Central memory CD4-positive, alpha-beta T cell (primary cell): Measurements from ENCODE around the gene TMEM217.

Experiments
- DNase-seq: peaks from one replicate; pipeline ENCODE4 v3.0.0; 2022

TMEM217 gene

GRCh38 chr6:37177935-37178517 lies 79.9 kb downstream of the TMEM217 start:
- no peak for DNase-seq

DNA sequence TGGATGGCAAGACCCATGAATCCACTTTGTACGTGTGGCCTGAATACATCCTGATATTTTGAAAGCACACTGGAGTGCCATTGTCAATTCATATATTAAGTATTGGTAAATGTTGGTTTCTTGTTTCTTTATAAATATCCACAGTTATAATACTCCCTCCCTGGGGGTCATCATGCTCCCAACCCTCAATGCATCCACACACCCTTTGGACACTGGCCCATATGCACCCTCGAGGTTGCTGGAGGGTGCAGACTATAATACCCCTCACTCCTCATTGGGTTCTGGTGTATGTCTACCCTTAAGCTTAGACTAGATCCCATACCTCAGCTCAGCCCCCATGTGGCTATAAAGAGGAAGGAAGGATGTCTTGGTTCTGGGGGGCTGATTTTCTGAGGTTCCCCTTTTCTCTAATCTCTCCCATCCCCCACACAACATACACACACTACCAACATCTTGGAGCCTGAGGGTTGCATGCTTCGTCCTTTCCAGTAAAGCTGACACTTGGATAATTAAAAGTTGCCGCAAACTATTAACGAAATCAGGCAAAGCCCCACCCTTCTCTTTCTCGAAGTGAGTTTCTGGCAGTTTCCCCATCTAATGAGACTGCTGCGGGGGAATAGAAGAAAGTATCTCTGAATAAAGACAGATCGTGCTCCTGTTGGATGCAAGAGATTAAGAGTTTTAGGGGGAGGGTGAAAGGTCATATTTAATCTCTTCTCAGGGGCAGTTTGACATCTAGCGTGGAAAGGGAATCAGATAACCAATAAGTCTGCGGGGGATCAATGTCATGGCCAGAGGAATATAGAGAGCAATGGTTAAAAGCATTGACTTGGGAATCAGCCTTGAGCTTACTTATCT lies 80.6 kb downstream of the TMEM217 start:
- DNase-seq: no peak

- DNase-seq: no peak
These were observed 81.5 kb downstream of the TMEM217 start for GRCh38 chr6:37176268-37177076.

DNA sequence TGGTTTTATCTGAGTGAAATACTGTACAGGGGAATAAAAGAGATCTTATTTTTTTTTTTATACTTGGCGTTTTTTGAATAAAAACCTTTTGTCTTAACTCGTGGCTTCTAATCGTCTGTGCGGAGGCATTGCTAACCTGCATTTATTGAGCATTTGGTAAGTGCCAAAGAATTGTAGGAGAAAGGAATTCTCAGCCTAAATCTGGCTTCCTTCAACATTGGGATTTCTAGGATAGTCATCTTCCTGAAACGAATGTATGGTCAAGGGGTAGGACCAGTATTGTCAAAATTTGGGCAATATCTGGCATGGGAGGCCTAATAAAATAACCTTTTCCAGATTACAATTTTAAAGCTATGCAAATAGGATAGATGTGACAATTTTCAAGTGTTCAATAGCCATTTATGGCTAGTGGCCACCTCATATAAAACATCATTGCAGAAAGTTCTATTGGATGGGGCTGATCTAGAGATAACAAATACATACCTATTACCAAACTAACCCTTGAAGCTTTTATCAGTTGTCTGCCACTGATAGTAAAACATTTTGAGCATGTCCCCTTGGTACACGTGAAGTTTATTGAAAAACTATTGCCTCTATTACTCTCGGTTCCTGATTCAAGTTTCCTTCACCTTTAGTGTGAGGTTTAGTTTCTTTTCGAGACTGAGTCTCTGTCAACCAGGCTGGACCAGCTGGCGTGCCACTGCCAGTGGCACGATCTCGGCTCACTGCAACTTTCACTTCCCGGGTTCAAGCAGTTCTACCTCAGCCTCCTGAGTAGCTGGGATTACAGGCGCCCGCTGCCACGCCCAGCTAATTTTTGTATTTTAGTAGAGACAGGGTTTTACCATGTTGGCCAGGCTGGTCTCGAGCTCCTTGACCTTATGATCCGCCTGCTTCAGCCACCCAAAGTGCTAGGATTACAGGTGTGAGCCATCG lies 82.3 kb downstream of the TMEM217 start:
- no peak for DNase-seq

DNA sequence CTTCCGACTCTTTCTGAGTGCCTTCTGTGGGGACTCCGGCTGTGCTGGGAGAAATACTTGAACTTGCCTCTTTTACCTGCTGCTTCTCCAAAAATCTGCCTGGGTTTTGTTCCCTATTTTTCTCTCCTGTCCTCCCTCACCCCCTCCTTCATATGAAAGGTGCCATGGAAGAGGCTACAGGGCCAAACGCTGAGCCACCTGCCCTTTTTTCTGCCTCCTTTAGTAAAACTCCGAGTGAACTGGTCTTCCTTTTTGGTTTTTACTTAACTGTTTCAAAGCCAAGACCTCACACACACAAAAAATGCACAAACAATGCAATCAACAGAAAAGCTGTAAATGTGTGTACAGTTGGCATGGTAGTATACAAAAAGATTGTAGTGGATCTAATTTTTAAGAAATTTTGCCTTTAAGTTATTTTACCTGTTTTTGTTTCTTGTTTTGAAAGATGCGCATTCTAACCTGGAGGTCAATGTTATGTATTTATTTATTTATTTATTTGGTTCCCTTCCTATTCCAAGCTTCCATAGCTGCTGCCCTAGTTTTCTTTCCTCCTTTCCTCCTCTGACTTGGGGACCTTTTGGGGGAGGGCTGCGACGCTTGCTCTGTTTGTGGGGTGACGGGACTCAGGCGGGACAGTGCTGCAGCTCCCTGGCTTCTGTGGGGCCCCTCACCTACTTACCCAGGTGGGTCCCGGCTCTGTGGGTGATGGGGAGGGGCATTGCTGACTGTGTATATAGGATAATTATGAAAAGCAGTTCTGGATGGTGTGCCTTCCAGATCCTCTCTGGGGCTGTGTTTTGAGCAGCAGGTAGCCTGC lies 83.2 kb downstream of the TMEM217 start:
- DNase-seq: no peak

GRCh38 chr6:37174196-37174514 lies 83.8 kb downstream of the TMEM217 start:
- DNase-seq: no peak

GRCh38 chr6:37173493-37174195 lies 84.3 kb downstream of the TMEM217 start:
- peak; percentile 20 for DNase-seq

DNA sequence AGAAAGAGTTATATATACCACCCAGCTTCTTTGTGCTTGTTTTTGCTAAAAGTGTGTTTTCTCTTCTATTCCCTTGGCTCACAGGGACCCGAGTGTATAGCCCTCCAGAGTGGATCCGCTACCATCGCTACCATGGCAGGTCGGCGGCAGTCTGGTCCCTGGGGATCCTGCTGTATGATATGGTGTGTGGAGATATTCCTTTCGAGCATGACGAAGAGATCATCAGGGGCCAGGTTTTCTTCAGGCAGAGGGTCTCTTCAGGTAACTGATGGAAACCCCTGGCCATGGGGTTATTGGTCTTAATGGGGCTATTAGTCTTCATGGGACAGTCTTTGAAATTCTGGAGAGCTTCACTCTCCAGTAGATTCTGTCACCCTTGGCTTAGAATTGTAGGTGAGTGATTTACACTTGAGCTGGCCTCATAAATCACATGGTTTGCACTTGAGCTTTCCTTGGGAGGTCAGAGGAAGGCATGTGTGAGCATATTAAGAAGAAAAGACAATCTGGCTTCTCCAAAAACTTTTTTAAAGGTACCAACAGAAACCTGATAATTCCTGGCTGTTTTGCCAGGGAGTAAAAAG lies 84.9 kb downstream of the TMEM217 start:
- DNase-seq: no peak

DNA sequence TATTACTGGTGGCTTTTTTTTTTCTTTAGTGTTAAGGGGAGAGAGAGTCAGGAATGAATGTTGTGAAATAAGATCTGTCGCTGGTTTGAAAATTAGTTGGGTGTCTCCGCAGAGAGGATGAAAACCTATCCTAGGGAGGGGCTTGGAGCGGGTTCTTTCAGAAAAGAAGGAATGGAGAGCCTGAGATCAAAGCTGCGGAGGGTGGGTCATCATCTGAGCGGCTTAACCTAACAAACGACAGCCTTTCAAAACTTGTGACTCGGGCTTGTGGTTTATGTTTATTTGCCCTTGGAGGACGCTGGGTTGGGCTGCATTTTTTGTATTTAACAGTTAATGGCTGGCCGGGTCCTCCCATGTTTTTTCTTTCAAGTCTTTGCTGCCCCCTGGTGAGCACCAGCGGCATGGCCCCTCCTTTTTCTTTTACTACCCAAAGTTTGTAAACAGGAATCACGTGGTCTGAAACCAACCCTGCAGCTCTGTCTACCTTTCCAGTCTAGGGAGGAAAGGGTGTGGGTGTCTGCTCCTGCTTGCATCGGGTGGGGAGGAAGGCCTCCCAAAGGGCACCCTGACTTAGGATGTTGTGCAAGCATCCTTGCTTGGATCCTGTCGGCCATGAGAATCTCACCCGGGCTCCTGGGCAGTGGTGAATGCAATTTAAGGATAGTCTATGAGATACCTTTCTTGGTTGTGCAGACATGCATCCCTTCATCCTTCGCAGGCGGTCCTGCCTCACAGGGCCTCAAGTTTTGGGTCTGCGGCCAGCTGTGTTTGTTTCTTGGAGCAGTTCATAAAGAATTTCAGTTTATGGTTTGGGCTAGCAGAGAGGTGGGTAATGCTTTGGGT lies 85.8 kb downstream of the TMEM217 start:
- peak; percentile 94 for DNase-seq

DNA sequence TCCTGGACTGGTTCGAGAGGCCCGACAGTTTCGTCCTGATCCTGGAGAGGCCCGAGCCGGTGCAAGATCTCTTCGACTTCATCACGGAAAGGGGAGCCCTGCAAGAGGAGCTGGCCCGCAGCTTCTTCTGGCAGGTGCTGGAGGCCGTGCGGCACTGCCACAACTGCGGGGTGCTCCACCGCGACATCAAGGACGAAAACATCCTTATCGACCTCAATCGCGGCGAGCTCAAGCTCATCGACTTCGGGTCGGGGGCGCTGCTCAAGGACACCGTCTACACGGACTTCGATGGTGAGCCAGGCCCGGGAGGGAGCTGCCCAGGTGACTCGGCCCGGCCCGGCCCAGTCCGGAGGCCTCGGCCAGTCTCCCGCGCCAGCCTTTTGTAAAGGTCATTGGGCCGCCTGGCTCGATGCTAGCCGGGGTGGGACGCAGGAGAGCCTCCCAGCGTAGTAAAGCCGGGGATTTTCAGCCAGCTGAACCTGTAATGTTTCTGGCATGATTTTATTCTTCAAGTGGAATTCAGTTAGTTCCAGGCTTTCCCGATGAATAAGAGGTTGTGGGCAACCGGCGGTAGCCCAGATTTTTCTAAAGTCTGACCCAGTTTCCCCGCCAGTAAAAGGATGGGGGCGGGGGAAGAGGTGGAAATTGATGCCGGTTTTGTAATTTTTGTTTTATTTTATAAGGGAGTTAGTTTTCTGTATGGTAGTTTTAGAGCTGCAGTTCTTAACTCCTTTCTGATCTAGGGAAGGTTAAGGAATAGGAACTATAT lies 86.6 kb downstream of the TMEM217 start:
- DNase-seq: peak; percentile 30

DNA sequence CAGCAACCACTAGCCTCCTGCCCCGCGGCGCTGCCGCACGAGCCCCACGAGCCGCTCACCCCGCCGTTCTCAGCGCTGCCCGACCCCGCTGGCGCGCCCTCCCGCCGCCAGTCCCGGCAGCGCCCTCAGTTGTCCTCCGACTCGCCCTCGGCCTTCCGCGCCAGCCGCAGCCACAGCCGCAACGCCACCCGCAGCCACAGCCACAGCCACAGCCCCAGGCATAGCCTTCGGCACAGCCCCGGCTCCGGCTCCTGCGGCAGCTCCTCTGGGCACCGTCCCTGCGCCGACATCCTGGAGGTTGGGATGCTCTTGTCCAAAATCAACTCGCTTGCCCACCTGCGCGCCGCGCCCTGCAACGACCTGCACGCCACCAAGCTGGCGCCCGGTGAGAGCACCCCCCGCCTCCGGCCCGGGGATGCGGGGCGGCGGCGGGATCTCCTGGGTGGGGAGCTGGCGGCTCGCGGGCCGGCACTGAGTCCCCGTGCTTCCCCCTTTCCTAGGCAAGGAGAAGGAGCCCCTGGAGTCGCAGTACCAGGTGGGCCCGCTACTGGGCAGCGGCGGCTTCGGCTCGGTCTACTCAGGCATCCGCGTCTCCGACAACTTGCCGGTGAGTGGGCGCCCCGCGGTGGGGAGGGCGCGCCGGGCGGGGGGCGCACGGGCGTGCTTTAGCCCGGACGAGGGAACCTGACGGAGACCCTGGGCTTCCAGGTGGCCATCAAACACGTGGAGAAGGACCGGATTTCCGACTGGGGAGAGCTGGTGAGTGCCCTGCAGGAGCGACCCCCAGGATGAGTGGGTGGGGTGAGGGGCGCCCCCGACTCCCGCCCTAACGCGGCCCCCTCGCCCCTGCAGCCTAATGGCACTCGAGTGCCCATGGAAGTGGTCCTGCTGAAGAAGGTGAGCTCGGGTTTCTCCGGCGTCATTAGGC lies 87.4 kb downstream of the TMEM217 start:
- DNase-seq: peak; percentile 40

DNA sequence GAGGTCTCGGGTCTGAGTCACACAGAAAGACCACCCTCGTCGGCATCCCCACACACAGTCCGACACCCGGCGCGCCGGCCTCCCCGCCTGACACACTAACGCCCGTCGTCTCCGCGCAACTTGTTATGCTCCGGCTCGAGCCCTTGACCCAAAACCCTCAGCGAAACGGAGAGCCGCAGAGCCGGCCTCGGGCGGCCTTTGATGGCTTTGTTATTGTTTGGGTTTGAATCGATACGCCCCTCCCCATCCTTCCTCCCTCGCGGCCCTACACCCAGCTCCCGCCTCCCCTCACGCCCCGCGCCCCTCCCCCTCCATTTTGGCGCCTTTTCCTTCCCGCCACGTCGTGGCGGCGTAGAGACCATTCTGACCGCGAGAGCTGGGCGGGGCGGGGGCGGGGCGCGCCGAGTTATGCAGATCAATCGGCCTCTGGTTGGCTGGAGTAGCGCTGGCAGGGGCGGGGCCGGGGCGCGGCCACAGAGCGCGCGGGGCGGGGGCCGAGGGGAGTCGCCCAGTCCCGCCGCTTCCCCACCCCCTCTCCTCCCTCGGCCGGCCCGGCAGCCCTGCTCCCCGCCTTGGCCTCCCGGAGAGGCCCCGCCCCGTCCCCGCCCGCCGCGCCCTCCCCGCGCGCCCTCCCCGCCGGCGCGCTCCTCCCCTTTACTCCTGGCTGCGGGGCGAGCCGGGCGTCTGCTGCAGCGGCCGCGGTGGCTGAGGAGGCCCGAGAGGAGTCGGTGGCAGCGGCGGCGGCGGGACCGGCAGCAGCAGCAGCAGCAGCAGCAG lies 88.3 kb downstream of the TMEM217 start, which contains the start of gene PIM1:
TSS of gene PIM1 (plus strand) at position 657 of the 777 bp plus-strand sequence. CDS start 424 bp downstream, outside the sequence.
- DNase-seq: peak; percentile 94

DNA sequence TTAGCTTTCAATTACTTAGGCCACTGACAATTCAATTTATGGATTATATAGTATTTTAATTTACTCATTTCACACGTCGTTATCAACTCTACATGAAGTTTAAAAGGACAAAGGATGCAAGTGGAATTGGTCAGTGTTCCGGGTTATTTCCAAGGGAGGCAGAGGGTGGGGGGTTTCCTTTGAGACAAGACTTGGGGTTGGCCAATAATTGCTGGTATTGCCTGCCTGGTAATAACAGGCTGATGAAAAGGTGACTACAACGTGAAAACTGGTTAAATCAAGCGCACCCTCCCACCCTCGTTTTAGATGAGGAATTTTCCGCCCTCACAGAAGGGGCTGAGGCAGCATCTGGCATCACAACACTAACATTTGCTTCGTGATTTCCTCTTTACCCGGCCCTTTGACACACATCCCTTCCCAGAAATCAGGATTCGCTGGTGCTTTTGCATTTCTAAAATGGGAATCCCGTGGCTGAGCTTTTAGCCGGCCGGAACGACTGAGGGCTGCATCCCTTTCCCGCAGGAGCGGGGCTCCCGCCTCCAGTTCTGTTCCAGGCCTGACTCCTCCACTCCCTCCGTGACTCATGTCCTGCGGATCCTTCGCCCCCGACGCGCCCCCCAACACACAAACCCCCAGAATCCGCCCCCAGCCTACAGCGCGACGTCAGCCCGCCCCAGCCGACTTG lies 89.0 kb downstream of the TMEM217 start:
- peak; percentile 14 for DNase-seq

DNA sequence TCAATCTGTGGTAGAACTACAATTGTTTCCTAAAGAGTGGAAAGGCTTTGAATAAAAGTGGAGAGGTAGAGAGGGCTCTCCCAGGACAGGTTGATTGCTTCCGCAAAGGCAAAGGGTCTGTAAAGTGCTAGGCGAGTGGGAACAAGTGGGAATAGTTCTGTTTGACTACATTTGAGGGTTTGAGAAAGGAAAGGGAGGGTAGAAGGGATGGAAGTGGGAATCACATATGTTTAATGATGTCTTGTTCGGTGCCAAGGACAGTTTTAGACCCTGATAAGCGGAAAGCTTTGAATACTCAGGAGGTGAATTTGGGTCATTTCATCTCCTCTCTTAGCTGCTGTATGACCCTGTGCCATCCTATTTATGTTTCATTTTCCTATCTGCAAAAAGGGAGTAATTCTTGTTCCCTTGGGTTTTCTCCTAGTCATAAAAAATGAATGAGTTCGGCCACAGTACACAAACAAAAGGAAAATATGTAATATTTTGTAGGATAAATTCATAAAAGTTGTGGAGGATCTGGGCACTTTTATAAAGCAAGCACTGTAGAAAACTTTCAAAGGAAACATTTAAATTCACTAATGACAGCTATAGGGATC lies 89.7 kb downstream of the TMEM217 start:
- DNase-seq: no peak

DNA sequence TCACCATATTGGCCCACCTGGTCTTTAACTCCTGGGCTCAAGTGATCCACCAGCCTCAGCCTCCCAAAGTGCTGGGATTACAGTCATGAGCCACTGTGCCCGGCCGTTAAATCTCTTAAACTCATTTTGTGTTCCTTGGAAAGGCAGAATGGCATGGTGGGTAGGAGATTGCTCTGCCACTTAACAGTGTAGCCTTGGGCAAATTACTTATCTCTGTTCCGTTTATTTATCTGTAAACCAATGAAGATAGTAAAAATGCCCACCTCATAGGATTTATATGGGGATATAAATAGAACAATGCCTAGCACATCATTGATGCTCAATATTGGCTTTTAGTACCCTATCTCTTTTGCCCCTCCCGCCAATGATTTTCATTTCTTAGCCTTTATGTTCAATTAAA lies 95.2 kb downstream of the TMEM217 start:
- no peak for DNase-seq
